Caco-2 (cell line): ENCODE measurements around the gene GLI3. TPM values are rescaled to one million over a fixed set of nuclear protein-coding genes. Genes with fewer than 3 reads are reported as not detected.

Source experiments
- BruUV-seq: library from RNA; stranded (reverse); fragments of 400-500 nt; replicated peaks from 2 replicates; lab custom pipeline; 2021; lab: Mats Ljungman, UMichigan
- CTCF ChIA-PET: fragments of 300-600 bp; sonication (Branson Sonifier 250); formaldehyde crosslinking; loops from one replicate; lab custom pipeline; 2022; ENCODE audit warnings: antibody characterized with exemption; lab: Charles Lee
- POLR2A ChIA-PET: fragments of 300-600 bp; sonication (Branson Sonifier 250); formaldehyde crosslinking; loops from one replicate; lab custom pipeline; 2022; ENCODE audit warnings: antibody characterized with exemption; lab: Charles Lee
- DNase-seq, 2 experiments: peaks; one replicate each; pipeline versions ENCODE4 v3.0.0 to v3.0.0-alpha.2; 2020 to 2022
- H3K27me3 ChIP-seq: replicated peaks from 2 replicates; pipeline ENCODE4 v1.6.0; 2011; ENCODE audit warnings: low read length; ENCODE audit not compliant: control insufficient read depth, insufficient read depth
- H3K36me3 ChIP-seq: 2 replicates; pipeline ENCODE4 v1.5.1; 2011; ENCODE audit warnings: low read length; ENCODE audit not compliant: control insufficient read depth, insufficient read depth
- H3K4me1 ChIP-seq: fragments of 250-450 bp; sonication (Bioruptor Pico); 2 replicates; pipeline ENCODE4 v1.5.1; 2020; ENCODE audit warnings: mild to moderate bottlenecking
- H3K4me3 ChIP-seq: 2 replicates; pipeline ENCODE4 v1.5.1; 2011; ENCODE audit warnings: low read depth, mild to moderate bottlenecking, control low read depth, low read length
- H3K9me3 ChIP-seq: fragments of 250-450 bp; sonication (Bioruptor Pico); 2 replicates; pipeline ENCODE4 v1.5.1; 2020; ENCODE audit warnings: mild to moderate bottlenecking, moderate library complexity
- H3K27ac Mint-ChIP-seq: one replicate; pipeline ENCODE4 v1.8.0; 2022; ENCODE audit warnings: mixed read lengths; ENCODE audit not compliant: unreplicated experiment
- H3K27me3 Mint-ChIP-seq: one replicate; pipeline ENCODE4 v1.8.0; 2022; ENCODE audit warnings: mixed read lengths; ENCODE audit not compliant: insufficient read depth, unreplicated experiment
- H3K36me3 Mint-ChIP-seq: one replicate; pipeline ENCODE4 v1.8.0; 2022; ENCODE audit warnings: mild to moderate bottlenecking, mixed read lengths; ENCODE audit not compliant: insufficient read depth, unreplicated experiment
- H3K4me1 Mint-ChIP-seq: one replicate; pipeline ENCODE4 v1.8.0; 2022; ENCODE audit warnings: low read depth, mixed read lengths; ENCODE audit not compliant: unreplicated experiment
- H3K4me3 Mint-ChIP-seq: one replicate; pipeline ENCODE4 v1.8.0; 2022; ENCODE audit warnings: mild to moderate bottlenecking, moderate library complexity, mixed read lengths; ENCODE audit not compliant: unreplicated experiment
- H3K9me3 Mint-ChIP-seq: one replicate; pipeline ENCODE4 v1.8.0; 2022; ENCODE audit warnings: mixed read lengths; ENCODE audit not compliant: unreplicated experiment
- CTCF ChIP-seq, 2 experiments: fragments of 200-600 bp in 1 of 2; IDR thresholded peaks; 1 replicate in 1 of 2; 2 replicates in 1 of 2; pipeline versions ENCODE4 v1.5.1 to v1.8.0; 2011 to 2022; ENCODE audit warnings: antibody characterized with exemption in 1 of 2, control low read depth in 1 of 2, inconsistent platforms in 1 of 2, low read depth in 1 of 2, low read length in 1 of 2, mild to moderate bottlenecking in 1 of 2, moderate library complexity in 1 of 2; ENCODE audit not compliant: insufficient read depth in 1 of 2, severe bottlenecking in 1 of 2, unreplicated experiment in 1 of 2
- intact Hi-C: fragments of 100-400 bp; cut with micrococcal nuclease; formaldehyde crosslinking; loops from one replicate; pipeline ENCODE4 v1.10.0; 2022; ENCODE audit not compliant: unreplicated experiment
- total RNA-seq: library from RNA; stranded (reverse); gene quantifications from 2 replicates; pipeline ENCODE4 v1.2.3, GENCODE V29; 2022

GLI3 gene
- total RNA-seq, 1 experiment from 2014 or later, result 1.00 TPM

GRCh38 chr7:42021631-42022030 lies 215.4 kb downstream of the GLI3 start:
- Mint-ChIP-seq H3K4me3 (no peak overlapping the region), H3K9me3 (no peaks in the 10 kb centered on the region), H3K36me3 (no peaks in the 10 kb centered on the region), H3K4me1 (no peaks in the 10 kb centered on the region), H3K27me3 (peaks cover 30% of the 10 kb centered on the region), H3K27ac (no peak overlapping the region)
- H3K9me3 ChIP-seq, result no peaks in the 10 kb centered on the region
- H3K27me3 ChIP-seq, result no peaks in the 10 kb centered on the region; the same call in 1 of the 2 replicates
- H3K36me3 ChIP-seq, result no peaks in the 10 kb centered on the region
- CTCF ChIA-PET, result no interaction called here
- POLR2A ChIA-PET, result no interaction called here
- intact Hi-C loops, result no loop called here
- no peak for DNase-seq
- no peak for TF ChIP-seq CTCF (IDR thresholded peaks at IDR 0.05; ENCODE audit: insufficient read depth in 1 of 2, low read depth in 1 of 2, low read length in 1 of 2, severe bottlenecking in 1 of 2, unreplicated experiment in 1 of 2)
- H3K4me1 ChIP-seq, result no peaks in the 10 kb centered on the region
- no peak overlapping the region for H3K4me3 ChIP-seq
- BruUV-seq, result no TSS peak

- Histone ChIP-seq H3K4me1 (no peaks in the 10 kb centered on the region), H3K9me3 (0 out of 2 replicates have a peak, but pooled peaks cover 4% of the 10 kb centered on the region), H3K27me3 (no peaks in the 10 kb centered on the region; the same call in 1 of the 2 replicates), H3K4me3 (no peak overlapping the region), H3K36me3 (no peaks in the 10 kb centered on the region)
- no peak overlapping the region for H3K27ac Mint-ChIP-seq
- peaks cover 24% of the 10 kb centered on the region for H3K27me3 Mint-ChIP-seq
- no peaks in the 10 kb centered on the region for H3K4me1 Mint-ChIP-seq
- no peaks in the 10 kb centered on the region for H3K36me3 Mint-ChIP-seq
- ChIA-PET POLR2A (no interaction called here), CTCF (no interaction called here)
- no peaks in the 10 kb centered on the region for H3K9me3 Mint-ChIP-seq
- H3K4me3 Mint-ChIP-seq, result no peak overlapping the region
- intact Hi-C loops, result no loop called here
- DNase-seq, result no peak
- TF ChIP-seq CTCF (IDR thresholded peaks at IDR 0.05; ENCODE audit: insufficient read depth in 1 of 2, low read depth in 1 of 2, low read length in 1 of 2, severe bottlenecking in 1 of 2, unreplicated experiment in 1 of 2), result no peak
- no TSS peak for BruUV-seq
Measured at GRCh38 chr7:42020061-42020460, 216.9 kb downstream of the GLI3 start.

- Histone ChIP-seq H3K9me3 (peaks cover 15% of the 10 kb centered on the region), H3K27me3 (no peaks in the 10 kb centered on the region; the same call in 1 of the 2 replicates), H3K36me3 (no peaks in the 10 kb centered on the region), H3K4me1 (no peaks in the 10 kb centered on the region), H3K4me3 (no peak overlapping the region)
- peaks cover 22% of the 10 kb centered on the region for H3K27me3 Mint-ChIP-seq
- H3K9me3 Mint-ChIP-seq, result peaks cover 12% of the 10 kb centered on the region
- H3K4me3 Mint-ChIP-seq, result no peak overlapping the region
- DNase-seq, result no peak
- H3K27ac Mint-ChIP-seq, result no peak overlapping the region
- no peaks in the 10 kb centered on the region for H3K36me3 Mint-ChIP-seq
- ChIA-PET CTCF (no interaction called here), POLR2A (no interaction called here)
- intact Hi-C loops, result no loop called here
- H3K4me1 Mint-ChIP-seq, result no peaks in the 10 kb centered on the region
- TF ChIP-seq CTCF (IDR thresholded peaks at IDR 0.05; ENCODE audit: insufficient read depth in 1 of 2, low read depth in 1 of 2, low read length in 1 of 2, severe bottlenecking in 1 of 2, unreplicated experiment in 1 of 2), result no peak
- BruUV-seq, result no TSS peak
Measured at GRCh38 chr7:42017349-42017986, 219.5 kb downstream of the GLI3 start.
